Measurements from ENCODE around the gene GJA1.
"Not testable (repeated sequence)": the region's sequence is repeated elsewhere in the genome, so short reads cannot be mapped to it uniquely, and the experiment has no call there.

The GJA1 gene

DNA sequence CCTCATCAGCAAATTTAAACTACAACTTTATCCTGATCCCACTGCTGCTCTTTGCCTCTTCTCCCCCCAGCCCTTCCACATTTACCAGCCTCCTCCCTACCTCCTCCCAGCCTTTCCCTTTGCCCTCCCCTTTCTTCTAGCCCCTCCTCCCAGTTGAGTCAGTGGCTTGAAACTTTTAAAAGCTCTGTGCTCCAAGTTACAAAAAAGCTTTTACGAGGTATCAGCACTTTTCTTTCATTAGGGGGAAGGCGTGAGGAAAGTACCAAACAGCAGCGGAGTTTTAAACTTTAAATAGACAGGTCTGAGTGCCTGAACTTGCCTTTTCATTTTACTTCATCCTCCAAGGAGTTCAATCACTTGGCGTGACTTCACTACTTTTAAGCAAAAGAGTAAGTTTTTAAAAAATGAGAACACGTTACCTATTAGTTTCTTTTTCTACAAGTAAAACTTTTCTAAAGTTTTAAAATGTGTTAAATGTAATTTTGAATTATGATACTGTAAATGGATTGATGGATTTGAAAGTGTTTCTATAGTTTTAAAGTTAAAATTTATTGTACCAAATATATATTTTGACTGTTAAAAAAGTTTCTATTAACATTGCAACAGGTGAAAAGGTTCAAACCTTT is at the start of gene GJA1:
GJA1 (plus strand) TSS at position 203 of the 626 bp plus-strand sequence. CDS start 11,202 bp downstream, outside the sequence.
- DNase-seq: no peak

DNA sequence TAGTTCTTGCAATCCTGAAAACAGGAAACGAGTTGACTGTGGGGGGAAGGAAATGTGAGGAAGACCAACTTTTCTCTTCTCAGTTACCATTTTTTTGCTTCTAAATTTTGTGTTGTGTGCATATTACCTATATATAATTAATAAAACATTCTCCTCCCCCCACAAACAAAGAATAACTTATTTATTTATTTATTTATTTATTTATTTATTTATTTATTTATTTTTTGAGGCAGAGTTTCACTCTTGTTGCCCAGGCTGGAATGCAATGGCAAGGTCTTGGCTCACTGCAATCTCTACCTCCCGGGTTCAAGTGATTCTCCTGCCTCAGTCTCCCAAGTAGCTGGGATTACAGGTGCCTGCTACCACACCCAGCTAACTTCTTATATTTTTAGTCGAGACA is 48.9 kb upstream of the GJA1 start:
- DNase-seq: not testable (repeated sequence)

DNA sequence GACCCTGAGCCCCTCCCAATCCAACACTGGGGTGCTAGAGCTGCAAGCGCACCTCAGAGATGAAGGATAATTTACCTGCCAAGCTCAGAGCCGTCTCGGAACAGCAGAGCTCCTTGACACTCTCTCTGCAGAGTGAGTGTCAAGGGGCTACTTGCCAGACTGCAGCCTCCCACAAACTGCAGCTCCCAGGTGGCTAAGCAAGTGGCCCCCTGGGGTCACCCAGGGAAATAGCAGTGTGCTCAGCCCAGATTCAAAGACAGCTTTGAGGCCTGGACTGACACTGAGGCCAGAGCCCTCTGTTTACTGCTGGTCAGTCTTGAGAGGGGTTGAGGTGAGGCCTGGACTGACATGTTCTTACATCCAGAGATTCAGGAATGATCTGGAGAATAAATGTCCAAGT is 46.0 kb upstream of the GJA1 start:
- no peak for DNase-seq

DNA sequence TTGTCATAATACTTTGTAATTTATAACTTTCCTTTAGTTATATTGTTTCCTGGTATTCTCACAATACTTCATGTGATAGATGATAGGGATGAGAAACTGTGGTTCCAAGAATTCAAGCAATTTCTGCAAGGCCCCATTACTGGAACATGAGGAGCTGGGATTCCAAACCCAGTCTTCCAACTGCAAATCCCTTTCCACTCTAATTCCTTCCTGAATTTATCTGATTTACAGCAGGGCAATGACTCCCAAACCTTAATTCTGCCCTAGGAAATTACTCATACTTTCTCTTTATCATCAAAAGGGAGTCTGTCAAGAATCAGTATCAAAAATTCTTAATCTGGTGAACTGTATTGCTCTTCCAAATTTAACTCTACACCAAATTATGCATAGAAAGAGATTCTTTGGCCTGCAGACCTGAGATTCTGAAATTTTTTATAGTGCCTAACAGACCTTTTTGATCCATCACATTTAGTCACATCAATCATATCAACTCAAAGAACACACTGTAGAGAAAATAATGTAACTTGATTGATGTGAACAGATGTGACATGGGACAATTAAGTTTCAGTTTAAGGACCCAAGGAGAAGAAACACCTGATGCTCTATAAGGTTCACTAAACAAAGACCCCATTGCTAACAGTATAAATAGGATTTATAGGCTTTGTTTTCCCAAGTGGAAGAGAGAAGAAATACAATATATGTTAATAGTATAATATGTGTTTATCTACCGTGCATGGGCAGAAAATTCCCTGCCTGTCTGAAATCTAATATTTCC is 41.5 kb upstream of the GJA1 start:
- DNase-seq: no peak

DNA sequence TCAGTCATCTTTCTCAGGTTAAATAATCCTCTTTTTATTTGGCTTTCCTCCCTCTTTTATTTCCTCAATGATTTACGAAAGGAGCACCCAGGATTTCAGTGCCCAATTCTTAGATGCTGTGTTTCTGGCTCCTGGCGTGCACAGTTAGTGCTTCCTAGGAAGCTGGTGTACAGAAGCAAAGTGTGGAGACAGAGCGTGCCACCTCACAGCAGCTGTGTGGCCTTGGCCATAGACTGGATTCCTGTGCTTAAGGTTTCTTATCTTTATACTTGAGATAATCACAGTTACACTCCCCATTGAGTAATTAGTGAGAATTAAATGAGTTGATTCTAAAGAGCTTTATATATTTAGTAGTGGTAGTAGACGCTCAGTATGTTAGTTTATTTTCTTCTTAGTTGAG is 39.7 kb upstream of the GJA1 start:
- DNase-seq: no peak

DNA sequence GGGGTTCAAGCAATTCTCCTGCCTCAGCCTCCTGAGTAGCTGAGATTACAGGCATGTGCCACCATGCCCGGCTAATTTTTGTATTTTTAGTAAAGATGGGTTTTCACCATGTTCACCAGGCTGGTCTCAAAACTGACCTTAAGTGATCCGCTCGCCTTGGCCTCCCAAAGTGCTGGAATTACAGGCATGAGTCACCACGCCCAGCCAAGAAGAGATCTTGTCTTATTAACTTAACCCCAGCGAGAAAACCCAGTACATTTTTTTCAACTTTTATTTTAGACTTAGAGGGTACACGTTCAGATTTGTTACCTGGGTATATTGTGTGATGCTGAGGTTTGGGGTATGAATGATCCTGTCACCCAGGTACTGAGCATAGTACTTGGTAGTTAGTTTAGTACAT is 38.3 kb upstream of the GJA1 start:
- DNase-seq: not testable (repeated sequence)

DNA sequence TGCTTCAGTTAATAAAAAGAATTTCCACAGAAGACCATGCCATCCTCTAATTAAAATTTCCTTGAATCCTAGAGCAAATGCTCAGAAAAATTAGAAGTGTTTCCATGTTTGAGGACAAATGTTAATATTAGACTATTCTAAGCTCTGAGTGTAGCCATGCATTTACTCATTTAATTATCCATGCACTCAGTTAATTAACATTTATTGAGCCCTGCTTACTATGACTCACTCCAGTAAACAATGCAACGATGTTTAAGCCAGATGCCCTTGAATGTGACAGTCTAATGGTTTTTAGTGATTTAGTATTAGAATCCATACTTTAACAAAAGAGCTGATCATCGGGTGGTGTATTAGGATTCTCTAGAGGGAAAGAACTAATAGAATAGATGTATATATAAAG is 37.3 kb upstream of the GJA1 start:
- DNase-seq: no peak

DNA sequence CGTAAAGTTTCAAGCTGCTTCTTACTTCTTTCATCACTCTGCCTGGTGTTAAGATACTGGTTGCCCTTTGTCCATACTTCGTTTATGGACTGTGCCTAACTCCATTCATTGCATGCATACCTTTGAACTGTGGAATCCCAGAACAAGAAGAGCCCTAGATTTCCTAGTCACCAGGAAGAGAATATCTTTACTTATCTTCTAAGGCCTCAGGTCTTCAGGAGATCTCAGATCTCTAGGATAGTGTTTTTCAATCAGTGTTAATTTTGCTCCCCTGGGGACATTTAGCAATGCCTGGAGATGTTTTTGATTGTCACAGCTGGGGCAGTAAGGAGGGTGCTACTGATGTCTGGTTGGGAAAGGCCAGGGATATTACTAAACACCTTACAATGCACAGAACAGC is 35.5 kb upstream of the GJA1 start:
- no peak for DNase-seq

DNA sequence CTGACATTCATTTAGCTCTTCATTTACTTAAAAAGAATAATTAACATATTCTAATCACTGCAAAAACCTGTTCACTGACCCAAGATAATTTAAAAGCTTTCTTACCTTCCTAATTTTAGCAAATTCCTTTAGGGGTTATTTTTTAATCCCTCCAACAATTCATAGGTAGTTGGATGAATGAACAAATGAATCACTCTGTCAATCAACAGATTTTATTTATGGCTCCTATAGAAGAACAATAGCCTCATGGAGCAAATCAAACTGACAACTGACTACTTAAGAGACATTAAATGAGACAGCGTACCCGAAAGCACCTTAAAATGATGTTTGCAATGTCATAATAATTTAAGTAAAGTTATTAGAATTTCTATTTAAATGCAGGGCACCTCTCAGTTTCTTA is 31.5 kb upstream of the GJA1 start:
- no peak for DNase-seq

DNA sequence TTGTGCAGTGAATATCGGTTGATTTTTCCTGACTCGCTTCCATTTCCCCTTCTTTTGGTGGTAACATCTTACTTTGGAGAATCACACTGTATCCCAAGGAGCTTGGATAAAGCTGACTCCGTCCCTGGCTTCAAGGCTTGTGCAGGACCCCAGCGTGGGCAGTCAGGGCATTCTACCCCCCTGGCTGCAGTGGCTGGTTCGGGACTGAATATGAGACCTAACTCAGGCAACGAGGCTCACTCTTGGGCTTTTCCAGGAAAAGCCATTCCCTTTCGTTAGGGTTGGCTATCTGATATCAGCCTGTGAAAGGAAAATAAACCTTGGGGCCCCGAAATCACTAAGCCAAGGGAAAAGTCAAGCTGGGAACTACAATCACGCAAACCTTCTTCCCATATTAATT is 30.1 kb upstream of the GJA1 start:
- DNase-seq: no peak

DNA sequence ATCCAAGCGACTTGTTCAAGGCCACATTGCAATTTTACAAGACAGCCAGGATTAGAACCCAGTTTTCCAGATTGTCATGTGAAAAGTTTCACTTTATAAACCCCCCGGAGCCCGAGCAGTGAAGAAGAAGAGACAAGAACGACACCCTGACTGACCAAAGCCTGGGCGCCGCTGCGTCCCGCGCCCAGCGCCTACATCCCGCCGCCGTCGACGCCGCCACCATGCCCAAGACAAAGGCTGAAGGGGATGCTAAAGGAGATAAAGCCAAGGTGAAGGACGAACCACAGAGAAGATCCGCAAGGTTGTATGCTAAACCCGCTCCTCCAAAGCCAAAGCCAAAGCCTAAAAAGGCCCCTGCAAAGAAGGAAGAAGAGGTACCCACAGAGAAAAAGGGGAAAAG is 27.1 kb upstream of the GJA1 start:
- DNase-seq: no peak

DNA sequence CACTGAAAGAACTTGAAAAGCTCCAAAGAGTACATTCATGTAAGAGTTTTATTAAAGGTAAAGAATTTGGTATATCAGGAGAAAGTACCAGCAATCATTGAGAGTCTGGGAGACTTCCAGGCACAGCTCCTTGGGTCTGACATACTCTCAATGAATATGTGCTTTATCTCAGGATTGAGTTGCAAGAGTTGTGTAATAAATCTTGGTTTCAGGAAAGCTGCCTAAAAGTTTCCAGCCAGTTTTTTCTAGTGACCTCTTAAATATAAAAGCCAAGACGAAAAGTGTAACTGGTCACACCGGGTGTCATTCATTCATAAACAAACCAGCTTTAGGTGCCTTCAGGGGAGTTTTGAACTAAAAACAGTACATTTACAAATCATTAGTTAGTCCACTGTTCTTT is 21.6 kb upstream of the GJA1 start:
- no peak for DNase-seq

DNA sequence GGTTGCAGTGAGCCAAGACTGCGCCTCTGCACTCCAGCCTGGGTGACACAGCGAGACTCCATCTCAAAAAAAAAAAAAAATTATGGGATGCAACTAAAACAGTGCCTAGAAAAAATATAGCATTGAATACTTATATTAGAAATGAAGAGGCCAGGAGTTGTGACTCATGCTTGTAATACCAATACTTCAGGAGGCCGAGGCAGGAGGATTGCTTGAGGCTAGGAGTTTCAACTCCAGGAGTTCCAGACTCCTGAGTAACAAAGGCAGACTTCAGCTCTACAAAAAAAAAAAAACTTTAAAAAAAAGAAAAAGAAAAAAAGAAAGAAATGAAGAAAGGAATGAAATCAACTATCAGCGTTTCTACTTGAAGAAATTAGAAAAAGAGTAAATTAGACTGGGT is 17.1 kb upstream of the GJA1 start:
- DNase-seq: no peak

DNA sequence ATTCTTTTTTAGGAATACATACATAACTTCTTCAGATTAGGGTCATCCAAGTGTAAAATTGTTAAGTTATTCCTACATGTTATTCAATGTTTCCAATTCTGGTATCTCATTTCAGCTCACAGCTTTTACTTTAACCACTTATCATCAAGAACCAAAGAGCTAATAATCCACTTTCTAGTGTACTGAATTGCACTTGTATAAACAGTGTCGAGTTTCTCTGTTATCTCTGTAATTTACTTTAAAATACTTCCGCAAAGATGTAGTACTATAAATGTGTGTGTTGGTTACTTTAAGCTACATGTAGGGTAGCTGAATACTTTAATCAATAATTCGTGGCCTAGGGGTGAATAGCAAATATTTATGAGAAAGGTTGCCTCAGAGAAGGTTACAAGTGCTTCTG is 8.8 kb upstream of the GJA1 start:
- DNase-seq: no peak

DNA sequence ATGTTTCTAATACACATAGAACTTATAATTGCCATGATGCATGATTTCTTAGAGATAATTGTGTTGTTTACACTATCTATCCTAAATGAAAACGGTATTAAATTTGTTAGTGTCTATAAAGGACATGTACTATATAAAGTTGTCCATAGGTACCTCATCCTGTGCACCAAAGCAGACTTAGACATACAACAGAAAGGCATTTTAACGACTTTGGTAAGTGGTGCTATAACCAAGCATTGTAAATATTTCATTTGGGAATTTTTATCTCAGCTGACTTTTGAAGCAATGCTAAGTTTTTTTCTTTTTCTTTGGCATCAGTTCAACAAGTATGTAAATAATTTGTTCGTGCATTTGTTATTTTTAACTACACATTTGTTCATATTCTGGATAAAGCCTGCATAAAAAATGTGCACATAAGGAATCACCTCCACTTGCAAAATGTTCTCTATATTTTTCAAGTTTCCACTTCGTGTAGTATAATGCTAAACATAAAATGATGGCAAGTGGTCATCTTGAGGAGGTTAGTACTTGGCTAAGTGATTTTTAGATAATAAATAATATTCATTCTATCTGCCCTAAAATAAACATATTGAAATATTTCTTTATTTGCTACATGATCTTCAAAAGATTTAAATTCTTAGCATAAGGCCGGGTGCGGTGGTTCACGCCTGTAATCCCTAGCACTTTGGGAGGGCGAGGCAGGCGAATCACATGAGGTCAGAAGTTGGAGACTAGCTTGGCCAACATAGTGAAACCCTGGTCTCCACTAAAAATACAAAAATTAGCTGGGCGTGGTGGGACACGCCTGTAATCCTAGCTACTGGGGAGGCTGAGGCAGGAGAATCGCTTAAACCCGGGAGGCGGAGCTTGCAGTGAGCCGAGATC is 6.3 kb upstream of the GJA1 start:
- no peak for DNase-seq

DNA sequence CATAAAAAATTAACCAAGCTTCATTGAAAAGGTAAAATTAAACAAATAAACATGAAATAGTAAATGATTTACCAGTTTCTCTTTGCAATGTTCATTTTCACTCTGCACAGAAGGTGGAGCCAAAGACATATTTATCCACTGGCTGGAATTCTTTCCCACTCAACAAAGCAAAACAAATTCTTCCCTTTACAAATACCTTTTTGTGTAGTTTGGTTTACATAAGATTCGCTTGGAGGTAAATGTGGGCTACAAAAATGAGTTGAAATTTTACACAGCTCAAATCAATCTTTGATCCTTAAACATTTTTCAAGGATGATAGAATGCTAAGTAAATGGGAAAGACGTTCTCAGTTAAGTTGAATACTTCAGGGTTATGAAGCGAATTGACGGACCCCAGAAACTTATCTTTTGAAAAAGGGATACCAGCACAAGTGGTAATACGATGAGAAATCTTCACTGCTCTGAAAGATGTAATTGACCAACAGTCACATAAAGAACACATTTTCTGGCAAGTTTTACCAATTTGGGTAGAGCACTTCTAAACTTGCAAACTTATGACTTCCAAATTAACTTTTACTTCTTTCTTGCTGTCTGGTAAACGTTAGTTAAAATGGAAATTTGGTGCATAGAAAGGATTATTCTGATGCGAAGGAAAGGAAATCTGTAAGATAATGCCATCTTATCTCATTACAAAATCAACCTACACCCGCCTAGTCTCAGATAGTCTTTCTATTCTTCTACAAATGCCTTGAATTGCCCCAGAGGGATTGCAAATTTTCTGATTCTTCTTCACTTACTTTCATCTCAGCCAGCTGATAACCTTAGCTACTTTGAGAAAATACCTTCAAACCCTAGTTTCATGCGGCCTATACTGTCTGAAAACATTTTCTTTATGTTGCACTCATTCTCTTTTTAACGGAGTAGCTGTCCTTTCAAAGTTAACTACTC is 4.7 kb upstream of the GJA1 start:
- peak; percentile 20 for DNase-seq

DNA sequence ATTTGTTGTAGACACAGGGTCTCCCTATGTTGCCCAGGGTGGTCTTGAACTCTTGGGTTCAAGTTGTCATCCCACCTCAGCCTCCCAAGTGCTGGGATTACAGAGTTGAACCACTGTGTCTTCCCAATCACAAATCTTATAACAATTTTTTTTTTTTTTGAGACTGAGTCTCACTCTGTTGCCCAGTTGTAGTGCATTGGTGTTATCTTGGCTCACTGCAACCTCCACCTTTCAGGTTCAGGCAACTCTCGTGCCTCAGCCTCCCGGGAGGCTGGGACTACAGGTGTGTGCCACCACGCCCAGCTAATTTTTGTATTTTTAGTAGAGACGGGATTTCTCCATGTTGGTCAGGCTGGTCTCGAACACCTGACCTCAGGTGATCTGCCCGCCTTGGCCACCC is 3.7 kb upstream of the GJA1 start:
- not testable (repeated sequence) for DNase-seq

DNA sequence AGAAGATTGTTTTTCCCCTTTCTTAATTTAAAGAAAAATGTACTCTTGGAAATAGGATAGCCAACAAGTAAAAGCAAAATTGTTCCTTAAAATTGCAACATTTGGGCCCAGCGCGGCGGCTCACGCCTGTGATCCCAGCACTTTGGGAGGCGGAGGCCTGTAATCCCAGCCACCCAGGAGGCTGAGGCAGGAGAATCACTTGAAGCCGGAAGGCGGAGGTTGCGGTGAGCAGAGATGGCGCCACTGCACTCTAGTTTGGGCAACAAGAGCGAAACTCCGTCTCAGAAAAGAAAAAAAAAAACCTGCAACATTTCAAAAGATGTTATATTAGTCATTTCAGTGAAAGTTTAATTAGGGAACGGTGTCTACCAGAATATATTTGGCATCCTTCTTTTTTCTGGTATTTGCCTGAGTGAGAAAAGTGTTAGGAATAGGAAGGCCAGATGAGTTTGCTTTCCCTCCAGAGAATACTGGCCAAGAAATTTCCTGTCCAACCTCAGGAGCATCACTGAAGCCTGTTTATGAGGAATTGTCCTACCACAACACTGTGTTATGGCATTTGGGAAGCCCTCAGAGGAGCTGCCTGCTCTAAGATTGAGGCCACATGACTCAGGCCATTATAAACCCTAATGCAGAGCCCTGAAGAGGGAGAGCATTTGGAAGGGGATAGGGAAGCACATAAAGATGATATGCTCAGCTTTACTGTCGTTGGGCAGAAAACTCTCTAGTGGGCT is 1.2 kb upstream of the GJA1 start:
- no peak for DNase-seq

DNA sequence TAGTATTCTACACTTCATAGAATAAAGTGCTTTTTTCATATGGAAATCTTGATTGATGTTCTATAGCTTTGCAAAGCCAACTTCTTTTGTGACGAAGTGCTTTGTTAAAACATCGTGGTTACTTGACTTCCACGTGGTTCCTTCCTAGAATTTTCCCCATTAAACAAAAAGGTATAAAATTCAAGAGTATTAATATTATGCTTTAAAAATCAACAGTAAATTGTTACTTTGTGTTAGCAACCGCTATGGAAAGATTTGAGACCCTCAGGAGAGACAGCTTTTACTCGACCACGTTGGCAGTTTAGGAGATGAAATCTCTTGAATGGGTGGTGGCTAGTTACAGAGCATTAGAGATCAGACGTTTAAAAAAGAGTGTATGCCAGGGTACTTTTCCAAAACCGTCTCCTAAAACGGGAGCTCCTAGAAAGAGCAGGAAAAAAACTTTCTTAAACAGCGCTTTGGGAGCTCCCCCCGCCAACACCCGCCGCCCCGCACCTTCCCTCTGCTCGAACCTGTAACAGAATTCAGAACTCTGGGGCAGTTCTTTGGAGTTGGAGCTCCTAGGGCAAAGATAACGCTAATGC is 920 bp downstream of the GJA1 start:
- no peak for DNase-seq

DNA sequence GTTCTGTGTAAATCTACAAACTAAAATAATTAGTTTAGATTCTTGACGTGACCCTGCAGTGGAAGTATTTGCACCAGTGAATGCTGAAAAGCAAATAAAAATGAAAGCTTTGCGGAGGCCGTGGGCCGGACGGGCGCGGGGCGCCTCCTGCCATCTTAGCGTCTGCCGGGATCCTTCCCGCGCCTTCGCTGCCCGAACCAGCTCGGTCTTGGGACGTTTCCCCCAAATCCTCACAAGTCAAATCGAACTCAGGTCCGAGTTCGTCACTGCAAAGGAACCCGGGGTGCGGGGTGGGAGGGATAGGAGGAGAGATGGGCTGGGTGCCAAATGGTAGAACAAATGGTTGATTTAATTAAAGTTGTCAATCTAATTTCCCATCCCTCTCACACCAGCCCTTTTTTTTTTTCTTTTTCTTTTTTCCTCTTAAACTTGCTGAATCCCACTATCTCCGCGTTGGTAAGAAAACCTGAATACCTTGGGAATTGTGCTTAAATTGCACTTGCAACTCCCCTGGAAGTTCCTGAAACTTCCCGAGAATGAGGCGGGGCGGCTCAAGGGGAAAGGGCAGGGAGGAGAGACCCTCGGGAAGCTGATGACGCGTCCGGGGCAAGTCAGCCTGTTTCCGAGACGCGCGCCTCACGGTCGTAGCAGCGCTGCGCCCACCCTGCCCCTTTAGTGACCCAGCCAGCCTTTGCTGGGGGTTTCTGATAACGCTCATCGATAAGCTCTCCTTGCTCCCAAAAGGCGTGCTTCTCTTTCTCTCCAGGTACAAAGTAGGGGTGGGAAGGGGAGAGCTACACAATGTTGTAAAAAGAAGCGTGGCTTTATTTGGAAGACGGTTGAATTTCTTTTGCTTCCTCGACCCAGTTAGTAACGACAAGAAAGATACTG is 1.8 kb downstream of the GJA1 start:
- DNase-seq: no peak

All from COR-L47 (cell line).